ENCODE results near the gene TGM3.

- TF ChIP-seq CTCF (IDR thresholded peaks at IDR 0.05) (no peak), ZFX (IDR thresholded peaks at IDR 0.05; ENCODE audit: borderline replicate concordance) (no peak)
Observed at GRCh38 chr20:2292416-2293110, 3.2 kb upstream of the TGM3 start.
